SK-N-SH (cell line): ENCODE data around the gene PRDX1. TPM values are rescaled to one million over a fixed set of nuclear protein-coding genes. Genes with fewer than 3 reads are reported as not detected.

Experiments used
- CTCF ChIA-PET: fragments of 300-600, 350-600 bp; formaldehyde crosslinking; extraction: SDS; loops from one replicate; lab custom pipeline; 2021; lab: Yijun Ruan, JAX
- POLR2A ChIA-PET: fragments of 350-600 bp; sonication (Branson Sonifier 250); formaldehyde crosslinking; extraction: SDS; loops from one replicate; lab custom pipeline; 2020; ENCODE audit warnings: antibody characterized with exemption, inconsistent platforms; lab: Yijun Ruan, JAX
- DNase-seq: peaks from one replicate; pipeline ENCODE4 v3.0.0; 2012
- H2AFZ ChIP-seq: fragments of 200-600 bp; sonication (generic); 2 replicates; pipeline ENCODE4 v1.8.1; 2016; ENCODE audit warnings: antibody characterized with exemption, mild to moderate bottlenecking, low read depth
- H3F3A ChIP-seq: fragments of 200-600 bp; sonication (generic); replicated peaks from 2 replicates; pipeline ENCODE3; 2016; ENCODE audit warnings: antibody characterized with exemption, mild to moderate bottlenecking; ENCODE audit not compliant: insufficient read depth
- H3K27ac ChIP-seq, 2 experiments: fragments of 200-500 bp in 1 of 2; fragments of 200-600 bp in 1 of 2; sonication (Bioruptor generic) in 1 of 2; sonication (generic), shearing (Covaris generic) in 1 of 2; 2 replicates each; pipeline versions ENCODE4 v1.5.1 to v1.6.1; 2014 to 2016; ENCODE audit warnings: low read depth in 2 of 2, inconsistent platforms in 1 of 2, low read length in 1 of 2, mild to moderate bottlenecking in 1 of 2, mixed read lengths in 1 of 2
- H3K27me3 ChIP-seq: fragments of 200-600 bp; sonication (generic), shearing (Covaris generic); 2 replicates; pipeline ENCODE4 v1.6.1; 2016; ENCODE audit warnings: mixed run types; ENCODE audit not compliant: insufficient read depth
- H3K36me3 ChIP-seq, 2 experiments: fragments of 200-500 bp in 1 of 2; fragments of 200-600 bp in 1 of 2; sonication (Bioruptor generic) in 1 of 2; sonication (generic) in 1 of 2; replicated peaks in 1 of 2; 2 replicates each; pipeline versions ENCODE3 to v1.5.1; 2014 to 2016; ENCODE audit warnings: low read length in 1 of 2, mild to moderate bottlenecking in 1 of 2; ENCODE audit not compliant: insufficient read depth in 2 of 2, control insufficient read depth in 1 of 2
- H3K4me1 ChIP-seq, 2 experiments: fragments of 200-500 bp in 1 of 2; fragments of 200-600 bp in 1 of 2; sonication (Bioruptor generic) in 1 of 2; sonication (generic), shearing (Covaris generic) in 1 of 2; 2 replicates each; pipeline versions ENCODE4 v1.5.1 to v1.6.1; 2014 to 2016; ENCODE audit warnings: low read depth in 1 of 2, low read length in 1 of 2, mixed run types in 1 of 2; ENCODE audit not compliant: insufficient read depth in 2 of 2, control insufficient read depth in 1 of 2
- H3K4me2 ChIP-seq: fragments of 200-600 bp; sonication (generic), shearing (Covaris generic); 2 replicates; pipeline ENCODE4 v1.6.1; 2017; ENCODE audit warnings: mixed run types
- H3K4me3 ChIP-seq, 2 experiments: fragments of 200-500 bp in 1 of 2; fragments of 200-600 bp in 1 of 2; sonication (Bioruptor generic) in 1 of 2; sonication (generic), shearing (Covaris generic) in 1 of 2; 2 replicates each; pipeline versions ENCODE4 v1.5.1 to v1.8.1; 2014 to 2016; ENCODE audit warnings: low read depth in 2 of 2, inconsistent platforms in 1 of 2, low read length in 1 of 2, mild to moderate bottlenecking in 1 of 2, mixed read lengths in 1 of 2, moderate library complexity in 1 of 2
- H3K79me2 ChIP-seq: fragments of 200-600 bp; sonication (generic); 2 replicates; pipeline ENCODE4 v1.8.1; 2017; ENCODE audit warnings: mild to moderate bottlenecking; ENCODE audit not compliant: insufficient read depth
- H3K9ac ChIP-seq: fragments of 200-600 bp; sonication (generic); 2 replicates; pipeline ENCODE4 v1.6.1; 2017; ENCODE audit warnings: mixed run types
- H3K9me2 ChIP-seq: fragments of 200-600 bp; sonication (generic); 2 replicates; pipeline ENCODE4 v1.6.1; 2017; ENCODE audit warnings: mixed run types
- H3K9me3 ChIP-seq: fragments of 200-600 bp; sonication (generic); 2 replicates; pipeline ENCODE4 v1.6.1; 2017; ENCODE audit warnings: mixed run types, mild to moderate bottlenecking, moderate library complexity
- H4K20me1 ChIP-seq: fragments of 200-600 bp; sonication (generic); 2 replicates; pipeline ENCODE4 v1.6.1; 2017; ENCODE audit warnings: mild to moderate bottlenecking, mixed run types; ENCODE audit not compliant: insufficient read depth
- CHD2 ChIP-seq: fragments of 150-350 bp; IDR thresholded peaks from 2 replicates; pipeline ENCODE4 v1.6.1; 2018; ENCODE audit warnings: low read length; ENCODE audit not compliant: partially characterized antibody
- ELF1 ChIP-seq: IDR thresholded peaks from 2 replicates; pipeline ENCODE4 v1.4.0; 2012
- GABPA ChIP-seq: IDR thresholded peaks from 2 replicates; pipeline ENCODE4 v1.4.0; 2012; ENCODE audit warnings: low read depth, mild to moderate bottlenecking
- GATA2 ChIP-seq: sonication (generic); formaldehyde crosslinking; IDR thresholded peaks from 2 replicates; pipeline ENCODE4 v1.5.0; 2020; ENCODE audit warnings: mild to moderate bottlenecking, missing genetic modification reagents
- JUND ChIP-seq: IDR thresholded peaks from 2 replicates; pipeline ENCODE4 v1.4.0; 2012
- MAX ChIP-seq: IDR thresholded peaks from 2 replicates; pipeline ENCODE4 v1.4.0; 2012; ENCODE audit warnings: low read depth
- MXI1 ChIP-seq: IDR thresholded peaks from 2 replicates; pipeline ENCODE4 v1.6.1; 2012; ENCODE audit warnings: mild to moderate bottlenecking, low read depth, low read length, improper control_type of control experiment
- NFIC ChIP-seq: IDR thresholded peaks from 2 replicates; pipeline ENCODE4 v1.4.0; 2012; ENCODE audit warnings: borderline replicate concordance
- NRF1 ChIP-seq: IDR thresholded peaks from 2 replicates; pipeline ENCODE4 v1.6.1; 2012; ENCODE audit warnings: low read depth, mild to moderate bottlenecking, low read length
- PBX3 ChIP-seq: IDR thresholded peaks from 2 replicates; pipeline ENCODE4; 2012
- RAD21 ChIP-seq: IDR thresholded peaks from 2 replicates; pipeline ENCODE4 v1.6.1; 2012; ENCODE audit warnings: mild to moderate bottlenecking, low read length
- RCOR1 ChIP-seq: fragments of 150-350 bp; IDR thresholded peaks from 2 replicates; pipeline ENCODE4 v1.6.1; 2017; ENCODE audit warnings: antibody characterized with exemption, low read length
- RFX5 ChIP-seq: IDR thresholded peaks from 2 replicates; pipeline ENCODE4 v1.6.1; 2012; ENCODE audit warnings: mild to moderate bottlenecking, improper control_type of control experiment, low read length
- RXRA ChIP-seq: IDR thresholded peaks from 2 replicates; pipeline ENCODE4 v1.4.0; 2012; ENCODE audit warnings: low read depth, mild to moderate bottlenecking, borderline replicate concordance
- SIN3A ChIP-seq: IDR thresholded peaks from 2 replicates; pipeline ENCODE4 v1.6.1; 2012; ENCODE audit warnings: low read depth, mild to moderate bottlenecking, low read length, moderate library complexity, borderline replicate concordance
- SMC3 ChIP-seq: IDR thresholded peaks from 2 replicates; pipeline ENCODE4 v1.6.1; 2012; ENCODE audit warnings: low read depth, low read length, improper control_type of control experiment
- TAF1 ChIP-seq: IDR thresholded peaks from 2 replicates; pipeline ENCODE4 v1.6.1; 2012; ENCODE audit warnings: low read depth, mild to moderate bottlenecking, low read length, moderate library complexity, borderline replicate concordance
- TCF12 ChIP-seq: IDR thresholded peaks from 2 replicates; pipeline ENCODE4 v1.4.0; 2012
- USF1 ChIP-seq: IDR thresholded peaks from 2 replicates; pipeline ENCODE4 v1.4.0; 2012; ENCODE audit warnings: low read depth, borderline replicate concordance
- USF2 ChIP-seq: fragments of 150-350 bp; IDR thresholded peaks from 2 replicates; pipeline ENCODE4 v1.6.1; 2017; ENCODE audit warnings: antibody characterized with exemption, low read length, low read depth, borderline replicate concordance
- YY1 ChIP-seq: IDR thresholded peaks from 2 replicates; pipeline ENCODE4 v1.4.0; 2012; ENCODE audit warnings: low read depth, mild to moderate bottlenecking
- WGBS: methylation state at CpG from one replicate; pipeline ENCODE4 v1.1.6; 2017; ENCODE audit warnings: low lambda C conversion rate; 5-methylcytosine and 5-hydroxymethylcytosine counted together
- polyA plus RNA-seq, 3 experiments: library from polyadenylated mRNA; depleted of rRNA; stranded (reverse); fragments of >200 nt; gene quantifications; 2 replicates each; pipeline ENCODE4 v1.2.3, GENCODE V29; 2012

The PRDX1 gene
- polyA plus RNA-seq, 1 of the 3 experiments (the other 2 are of a cell fraction), result 467 TPM

GRCh38 chr1:45551684-45552083 lies 30.0 kb upstream of the PRDX1 start:
- no peaks in the 10 kb centered on the region for H3K9me3 ChIP-seq
- WGBS, result 9% methylated on average over 3 of the region's 3 CpGs
- DNase-seq, result no peak
- peaks cover 6 to 10% of the 10 kb centered on the region in 2 experiments; a peak in 2 of 4 replicates for H3K4me1 ChIP-seq
- no peaks in the 10 kb centered on the region for H3K9me2 ChIP-seq
- peak overlapping the region; percentile 73 for H3K9ac ChIP-seq
- CTCF ChIA-PET, result interaction anchor here (1.3 to 3.6 kb wide), 4 partner anchors 18 to 39 kb away, joined by 3 to 17 read pairs (median 8); partner anchors contain the start of gene PRDX1
- peak overlapping the region; percentile 86; the same call in 1 of the 2 replicates for H2AFZ ChIP-seq
- H3K27ac ChIP-seq, result peak overlapping the region; percentile 80 to 90; a peak in 1 of 4 replicates
- no peaks in the 10 kb centered on the region for H3K27me3 ChIP-seq
- H3F3A ChIP-seq, result no peaks in the 10 kb centered on the region
- H4K20me1 ChIP-seq, result no peaks in the 10 kb centered on the region
- peak overlapping the region; percentile 69 to 72 for H3K4me3 ChIP-seq
- POLR2A ChIA-PET, result interaction anchor here (0.8 to 2.4 kb wide), 7 partner anchors 15 to 60 kb away, joined by 3 to 47 read pairs (median 5); partner anchors contain the start of genes PRDX1 and TESK2
- peaks cover 0 to 11% of the 10 kb centered on the region in 2 experiments for H3K36me3 ChIP-seq
- H3K4me2 ChIP-seq, result peak overlapping the region; percentile 76
- TF ChIP-seq MAX (no peak), GABPA (no peak), GATA2 (CRISPR knock-in tag) (no peak), USF2 (no peak), RCOR1 (no peak), NFIC (no peak), RXRA (no peak)
- peaks cover 37% of the 10 kb centered on the region for H3K79me2 ChIP-seq

GRCh38 chr1:45550401-45551351 lies 29.0 kb upstream of the PRDX1 start, which contains the start of gene AKR1A1:
TSS of gene AKR1A1 (plus strand) at chr1:45550826. CDS start at chr1:45561795, 10,969 bp downstream.
- H3K4me3 ChIP-seq, result peak within 1 kb of the TSS; percentile 69 to 72
- WGBS, result 6% methylated on average over 19 of the region's 47 CpGs
- H3K36me3 ChIP-seq, result peaks cover 0 to 11% of the 10 kb centered on the region in 2 experiments
- H3K27me3 ChIP-seq, result no peaks in the 10 kb centered on the region
- ChIA-PET POLR2A (interaction anchor here (0.6 to 2.4 kb wide), 15 partner anchors 9 to 612 kb away, joined by 3 to 47 read pairs (median 4); partner anchors contain the start of genes GPBP1L1, NASP, PRDX1 and TESK2), CTCF (interaction anchor here (0.6 to 3.6 kb wide), 10 partner anchors 16 to 331 kb away, joined by 3 to 17 read pairs (median 3); partner anchors contain the start of gene PRDX1)
- no peaks in the 10 kb centered on the region for H4K20me1 ChIP-seq
- no peaks in the 10 kb centered on the region for H3F3A ChIP-seq
- peak; percentile 90 for DNase-seq
- H3K4me1 ChIP-seq, result peaks cover 6 to 10% of the 10 kb centered on the region in 2 experiments; a peak in 2 of 4 replicates
- peak within 1 kb of the TSS; percentile 80 to 90 for H3K27ac ChIP-seq
- peak within 1 kb of the TSS; percentile 76 for H3K4me2 ChIP-seq
- no peaks in the 10 kb centered on the region for H3K9me3 ChIP-seq
- no peaks in the 10 kb centered on the region for H3K9me2 ChIP-seq
- peak within 1 kb of the TSS; percentile 73 for H3K9ac ChIP-seq
- H3K79me2 ChIP-seq, result peaks cover 37% of the 10 kb centered on the region
- peak within 1 kb of the TSS; percentile 86 for H2AFZ ChIP-seq
- TF ChIP-seq NRF1, result no peak; the same call in 1 of the 2 replicates
- TF ChIP-seq GABPA, result peak; percentile 74
- 0 out of 2 replicates have a peak, but pooled peaks have one; percentile 47 for TF ChIP-seq ELF1
- TF ChIP-seq TAF1, result peak; percentile 73
- peak; percentile 91 for TF ChIP-seq USF1
- peak; percentile 49; the same call in 1 of the 2 replicates for TF ChIP-seq TCF12
- no peak for TF ChIP-seq PBX3
- peak; percentile 96 for TF ChIP-seq MXI1
- 0 out of 2 replicates have a peak, but pooled peaks have one; percentile 22 for TF ChIP-seq YY1
- TF ChIP-seq RFX5, result no peak
- no peak for TF ChIP-seq JUND
- TF ChIP-seq CHD2, result peak; percentile 50
- no peak for TF ChIP-seq RXRA
- peak; percentile 69; the same call in 1 of the 2 replicates for TF ChIP-seq USF2
- TF ChIP-seq SMC3, result no peak
- TF ChIP-seq RAD21, result no peak
- peak; percentile 72 for TF ChIP-seq SIN3A
